H1 (cell line): ENCODE results near the gene ZNF70. TPM values are rescaled to one million over a fixed set of nuclear protein-coding genes. Genes with fewer than 3 reads are reported as not detected.

Experiments used
- CTCF ChIA-PET: fragments of 300-600 bp; sonication (Branson Sonifier 250); formaldehyde crosslinking; loops from one replicate; lab custom pipeline; 2021; ENCODE audit not compliant: partially characterized antibody; lab: Charles Lee
- POLR2A ChIA-PET: fragments of 300-600 bp; sonication (Branson Sonifier 250); formaldehyde crosslinking; loops from one replicate; lab custom pipeline; 2021; ENCODE audit warnings: inconsistent platforms; ENCODE audit not compliant: partially characterized antibody; lab: Charles Lee
- DNase-seq, 2 experiments: peaks; one replicate each; pipeline versions ENCODE4 v3.0.0 to v3.0.0-alpha.2; 2010 to 2022; ENCODE audit warnings: low spot score in 2 of 2, low read depth in 1 of 2, mixed read lengths in 1 of 2
- FAIRE-seq: peaks from 2 replicates; lab custom pipeline; 2011; peaks lifted over from hg19 to GRCh38; lab: Jason Lieb, UNC
- H2AFZ ChIP-seq: 2 replicates; pipeline ENCODE4 v1.8.1; 2012; ENCODE audit warnings: low read length, inconsistent platforms
- H2AK5ac ChIP-seq: 2 replicates; pipeline ENCODE4 v1.6.1; 2013; ENCODE audit warnings: low read depth, low read length
- H2BK120ac ChIP-seq: replicated peaks from 2 replicates; pipeline ENCODE3; 2013; ENCODE audit warnings: low read depth, low read length, inconsistent platforms
- H2BK12ac ChIP-seq: 2 replicates; pipeline ENCODE4 v1.6.1; 2013; ENCODE audit warnings: low read depth, low read length
- H2BK15ac ChIP-seq: 2 replicates; pipeline ENCODE4 v1.6.1; 2013; ENCODE audit warnings: low read length
- H2BK20ac ChIP-seq: 2 replicates; pipeline ENCODE4 v1.6.1; 2013; ENCODE audit warnings: low read length
- H2BK5ac ChIP-seq: 2 replicates; pipeline ENCODE4 v1.6.1; 2013; ENCODE audit warnings: low read depth, low read length
- H3K14ac ChIP-seq: 2 replicates; pipeline ENCODE4 v1.6.1; 2013; ENCODE audit warnings: inconsistent platforms; ENCODE audit not compliant: insufficient read length
- H3K18ac ChIP-seq: 2 replicates; pipeline ENCODE4 v1.6.1; 2013; ENCODE audit warnings: low read length; ENCODE audit errors: extremely low read depth
- H3K23ac ChIP-seq: 2 replicates; pipeline ENCODE4 v1.6.1; 2013; ENCODE audit warnings: inconsistent platforms; ENCODE audit not compliant: insufficient read length
- H3K23me2 ChIP-seq: 2 replicates; pipeline ENCODE4 v1.6.1; 2013; ENCODE audit warnings: low read depth, low read length
- H3K27ac ChIP-seq: 2 replicates; pipeline ENCODE4 v1.6.1; 2011; ENCODE audit warnings: low read depth, low read length, inconsistent platforms
- H3K27me3 ChIP-seq, 4 experiments: replicated peaks in 1 of 4; 1 replicate in 1 of 4; 2 replicates in 3 of 4; pipeline versions ENCODE4 v1.6.1 to v1.8.1; 2011 to 2013; ENCODE audit warnings: low read length in 3 of 4, mild to moderate bottlenecking in 3 of 4, inconsistent platforms in 2 of 4, mixed read lengths in 2 of 4, moderate library complexity in 1 of 4; ENCODE audit not compliant: control insufficient read depth in 3 of 4, insufficient read depth in 3 of 4; ENCODE audit errors: extremely low read depth in 1 of 4
- H3K36me3 ChIP-seq, 4 experiments: 2 replicates each; pipeline versions ENCODE4 v1.6.1 to v1.8.1; 2011 to 2013; ENCODE audit warnings: mild to moderate bottlenecking in 4 of 4, low read length in 3 of 4, moderate library complexity in 2 of 4, control low read depth in 1 of 4, inconsistent platforms in 1 of 4; ENCODE audit not compliant: insufficient read depth in 4 of 4, control insufficient read depth in 2 of 4
- H3K4ac ChIP-seq: replicated peaks from 2 replicates; pipeline ENCODE3; 2013; ENCODE audit warnings: low read length, low read depth, mixed read lengths, inconsistent platforms; ENCODE audit not compliant: insufficient read length
- H3K4me1 ChIP-seq, 4 experiments: replicated peaks in 1 of 4; 1 replicate in 1 of 4; 2 replicates in 3 of 4; pipeline versions ENCODE4 v1.6.1 to v1.8.1; 2011 to 2013; ENCODE audit warnings: low read length in 3 of 4, inconsistent platforms in 2 of 4, mixed read lengths in 1 of 4; ENCODE audit not compliant: insufficient read depth in 4 of 4, control insufficient read depth in 3 of 4
- H3K4me2 ChIP-seq, 2 experiments: 2 replicates each; pipeline versions ENCODE4 v1.6.1 to v1.8.1; 2011 to 2013; ENCODE audit warnings: low read depth in 2 of 2, low read length in 2 of 2, control low read depth in 1 of 2, inconsistent platforms in 1 of 2, mild to moderate bottlenecking in 1 of 2; ENCODE audit not compliant: insufficient read depth in 1 of 2
- H3K4me3 ChIP-seq, 4 experiments: fragments of 200-600, 300-600 bp in 1 of 4; sonication (generic), shearing (Covaris generic), sonication (Bioruptor Twin) in 1 of 4; 2 replicates each; pipeline versions ENCODE4 v1.5.1 to v1.8.1; 2011 to 2016; ENCODE audit warnings: low read length in 4 of 4, low read depth in 3 of 4, control low read depth in 2 of 4, inconsistent platforms in 2 of 4, mild to moderate bottlenecking in 2 of 4, mixed read lengths in 1 of 4, moderate library complexity in 1 of 4; ENCODE audit not compliant: insufficient read depth in 2 of 4; ENCODE audit errors: extremely low read depth in 1 of 4
- H3K56ac ChIP-seq: replicated peaks from 2 replicates; pipeline ENCODE3; 2013; ENCODE audit warnings: low read depth, mild to moderate bottlenecking, mixed read lengths, low read length, inconsistent platforms; ENCODE audit not compliant: insufficient read length
- H3K79me1 ChIP-seq: 2 replicates; pipeline ENCODE4 v1.6.1; 2013; ENCODE audit warnings: low read depth, low read length, control low read depth
- H3K79me2 ChIP-seq, 2 experiments: 2 replicates each; pipeline versions ENCODE4 v1.6.1 to v1.8.1; 2012 to 2013; ENCODE audit warnings: low read length in 2 of 2, mild to moderate bottlenecking in 2 of 2, inconsistent platforms in 1 of 2; ENCODE audit not compliant: insufficient read depth in 2 of 2, control insufficient read depth in 1 of 2
- H3K9ac ChIP-seq, 4 experiments: replicated peaks in 1 of 4; 1 replicate in 1 of 4; 2 replicates in 3 of 4; pipeline versions ENCODE4 v1.6.1 to v1.8.1; 2011 to 2013; ENCODE audit warnings: low read depth in 3 of 4, low read length in 3 of 4, control low read depth in 2 of 4, mild to moderate bottlenecking in 2 of 4, moderate library complexity in 2 of 4, inconsistent platforms in 1 of 4; ENCODE audit errors: extremely low read depth in 1 of 4
- H3K9me3 ChIP-seq, 2 experiments: 2 replicates each; pipeline versions ENCODE4 v1.6.1 to v1.8.1; 2012 to 2013; ENCODE audit warnings: mild to moderate bottlenecking in 2 of 2, moderate library complexity in 2 of 2, control low read depth in 1 of 2, inconsistent platforms in 1 of 2, low read depth in 1 of 2, low read length in 1 of 2, mixed read lengths in 1 of 2; ENCODE audit not compliant: insufficient read depth in 2 of 2
- H4K20me1 ChIP-seq, 2 experiments: replicated peaks in 1 of 2; 2 replicates each; pipeline versions ENCODE3 to v1.8.1; 2011 to 2013; ENCODE audit warnings: inconsistent platforms in 2 of 2, low read length in 2 of 2, mild to moderate bottlenecking in 1 of 2; ENCODE audit not compliant: insufficient read depth in 2 of 2, control insufficient read depth in 1 of 2
- H4K5ac ChIP-seq: 2 replicates; pipeline ENCODE4 v1.6.1; 2013; ENCODE audit warnings: low read length, low read depth, mixed read lengths, inconsistent platforms; ENCODE audit not compliant: insufficient read length
- H4K8ac ChIP-seq: 2 replicates; pipeline ENCODE4 v1.8.0; 2013; ENCODE audit warnings: mild to moderate bottlenecking, moderate library complexity, low read length, inconsistent platforms; ENCODE audit not compliant: insufficient read depth; ENCODE audit errors: extremely low read depth
- H4K91ac ChIP-seq: replicated peaks from 2 replicates; pipeline ENCODE3; 2013; ENCODE audit warnings: low read length, mixed read lengths, inconsistent platforms; ENCODE audit not compliant: insufficient read length
- BACH1 ChIP-seq: IDR thresholded peaks from 2 replicates; pipeline ENCODE4 v1.6.1; 2012; ENCODE audit warnings: low read length, improper control_type of control experiment
- CBX5 ChIP-seq: fragments of 300-800, 300-1000 bp; sonication (generic); IDR thresholded peaks from 2 replicates; pipeline ENCODE4 v1.7.1; 2016; ENCODE audit warnings: antibody characterized with exemption, low read length, low read depth
- EP300 ChIP-seq, 2 experiments: IDR thresholded peaks; 1 replicate in 1 of 2; 2 replicates in 1 of 2; pipeline ENCODE4 v1.6.1; 2011 to 2012; ENCODE audit warnings: low read depth in 2 of 2, low read length in 2 of 2, mild to moderate bottlenecking in 2 of 2, borderline replicate concordance in 1 of 2, inconsistent platforms in 1 of 2, moderate library complexity in 1 of 2
- GABPA ChIP-seq: IDR thresholded peaks from 2 replicates; pipeline ENCODE4 v1.6.1; 2011; ENCODE audit warnings: mild to moderate bottlenecking, low read length, moderate library complexity, borderline replicate concordance; ENCODE audit not compliant: insufficient read depth
- GTF2F1 ChIP-seq: IDR thresholded peaks from 2 replicates; pipeline ENCODE4 v1.6.1; 2012; ENCODE audit warnings: low read depth, low read length, improper control_type of control experiment, borderline replicate concordance
- NRF1 ChIP-seq: IDR thresholded peaks from 2 replicates; pipeline ENCODE4 v1.6.1; 2011; ENCODE audit warnings: mild to moderate bottlenecking, low read depth, low read length, improper control_type of control experiment
- POLR2A ChIP-seq, 2 experiments: IDR thresholded peaks; 1 replicate in 1 of 2; 2 replicates in 1 of 2; pipeline ENCODE4 v1.6.1; 2011; ENCODE audit warnings: low read depth in 2 of 2, low read length in 2 of 2, mild to moderate bottlenecking in 2 of 2; ENCODE audit errors: control extremely low read depth in 1 of 2
- RAD21 ChIP-seq, 2 experiments: IDR thresholded peaks in 1 of 2; conservative IDR thresholded peaks in 1 of 2; 2 replicates each; pipeline ENCODE4 v1.6.1; 2011; ENCODE audit warnings: low read depth in 2 of 2, low read length in 2 of 2, improper control_type of control experiment in 1 of 2, inconsistent platforms in 1 of 2, mild to moderate bottlenecking in 1 of 2, moderate library complexity in 1 of 2
- RBBP5 ChIP-seq: IDR thresholded peaks from 2 replicates; pipeline ENCODE4 v1.7.1; 2012; ENCODE audit warnings: low read depth, mild to moderate bottlenecking, inconsistent platforms, low read length, moderate library complexity, borderline replicate concordance
- SP1 ChIP-seq: IDR thresholded peaks from 2 replicates; pipeline ENCODE4 v1.6.1; 2011; ENCODE audit warnings: low read depth, low read length
- TAF1 ChIP-seq: IDR thresholded peaks from 2 replicates; pipeline ENCODE4 v1.6.1; 2011; ENCODE audit warnings: mild to moderate bottlenecking, low read depth, low read length
- TCF12 ChIP-seq: IDR thresholded peaks from 2 replicates; pipeline ENCODE4 v1.6.1; 2011; ENCODE audit warnings: low read depth, mild to moderate bottlenecking, low read length
- WGBS, 2 experiments: shearing (Covaris generic) in 1 of 2; methylation state at CpG; one replicate each; pipeline versions ENCODE4 v1.1.6 to v1.1.7; 2013 to 2015; ENCODE audit warnings: low lambda C conversion rate in 2 of 2, mixed read lengths in 2 of 2, inconsistent platforms in 1 of 2, low coverage in 1 of 2, missing lambda C conversion rate in 1 of 2; ENCODE audit not compliant: insufficient replicate concordance in 2 of 2, insufficient coverage in 1 of 2, insufficient read length in 1 of 2; ENCODE audit errors: extremely low coverage in 1 of 2, missing lambda C conversion rate in 1 of 2; 5-methylcytosine and 5-hydroxymethylcytosine counted together
- polyA plus RNA-seq, 7 experiments: library from polyadenylated mRNA; depleted of rRNA in 3 of 7; stranded (reverse) in 5 of 7; unstranded in 2 of 7; fragments of >200 nt in 5 of 7; fragments of 200-250 nt in 2 of 7; gene quantifications; 1 replicate in 5 of 7; 2 replicates in 1 of 7; 4 replicates in 1 of 7; pipeline versions ENCODE4 v1.2.1 to v1.2.3, GENCODE V29; 2011 to 2013; ENCODE audit warnings: missing spikeins in 2 of 7, mixed read lengths in 2 of 7
- total RNA-seq: library from RNA; stranded (reverse); fragmentation: NEBNext Ultra II Directional; extraction: Animal tissue kit (Norgen Biotek cat#: 25700); gene quantifications from 2 replicates; pipeline ENCODE4 v1.2.1, GENCODE V29; 2021
- TF ChIP-seq, protein P1 (sequence below): IDR thresholded peaks from 2 replicates; pipeline ENCODE4 v1.6.1; 2012; ENCODE audit warnings: low read length, inconsistent platforms

The ZNF70 gene
- total and polyA plus RNA-seq, 2 of the 8 experiments (the other 6 are each of a cell fraction or from before 2014, with no cell fraction given): 1.1 to 2.6 TPM

DNA sequence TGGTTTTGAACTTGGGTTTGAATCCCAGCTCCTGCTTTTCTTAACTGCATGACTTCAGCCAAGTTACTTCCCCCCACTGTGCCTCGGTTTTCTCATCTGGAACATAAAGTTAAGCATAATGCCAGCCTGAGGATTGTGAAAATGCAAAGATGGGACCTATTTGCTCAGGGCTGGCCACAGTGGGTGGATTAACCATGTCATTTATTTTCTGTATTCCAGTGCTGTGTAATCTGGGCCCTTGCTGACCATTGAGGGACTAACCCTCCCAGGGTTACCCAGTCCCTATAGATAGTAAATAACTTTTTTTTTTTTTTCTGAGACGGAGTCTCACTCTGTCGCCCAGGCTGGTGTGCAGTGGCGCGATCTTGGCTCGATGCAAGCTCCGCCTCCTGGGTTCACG lies 4.8 kb upstream of the ZNF70 start:
- H3K27me3 ChIP-seq: no peaks in the 10 kb centered on the region
- H4K20me1 ChIP-seq: no peaks in the 10 kb centered on the region
- no peak overlapping the region for H4K91ac ChIP-seq
- no peak overlapping the region for H3K4ac ChIP-seq
- H3K18ac ChIP-seq: no peak overlapping the region
- no peak overlapping the region for H2AK5ac ChIP-seq
- H3K23ac ChIP-seq: no peak overlapping the region
- ChIA-PET CTCF (interaction anchor here (0.8 to 2.0 kb wide), 2 partner anchors 11 to 15 kb away, joined by 3 to 6 read pairs; no protein-coding TSS in a partner anchor), POLR2A (interaction anchor here (1.8 to 5.3 kb wide), 3 partner anchors 11 to 102 kb away, joined by 5 to 22 read pairs (median 5); partner anchors contain the start of genes CHCHD10 and SLC2A11)
- no peak overlapping the region for H2BK5ac ChIP-seq
- no peak overlapping the region for H2BK12ac ChIP-seq
- H3K4me3 ChIP-seq: no peak overlapping the region
- H3K79me2 ChIP-seq: no peaks in the 10 kb centered on the region
- no peaks in the 10 kb centered on the region for H3K36me3 ChIP-seq
- DNase-seq (no peak), FAIRE-seq (no peak)
- H2BK20ac ChIP-seq: no peak overlapping the region
- H3K9me3 ChIP-seq: no peaks in the 10 kb centered on the region
- no peak overlapping the region for H2BK15ac ChIP-seq
- H4K5ac ChIP-seq: no peak overlapping the region
- no peak overlapping the region for H3K14ac ChIP-seq
- H3K27ac ChIP-seq: no peak overlapping the region
- no peak overlapping the region for H3K56ac ChIP-seq
- H4K8ac ChIP-seq: no peak overlapping the region
- no peak overlapping the region for H3K9ac ChIP-seq
- H2AFZ ChIP-seq: no peak overlapping the region
- 95% methylated on average over 2 of the region's 8 CpGs; no CpG with 5 or more reads in 1 of the 2 experiments for WGBS, 2 experiments
- peaks cover 0 to 6% (median under 1%) of the 10 kb centered on the region in 4 experiments; a peak in 4 of 7 replicates for H3K4me1 ChIP-seq
- no peaks in the 10 kb centered on the region for H3K79me1 ChIP-seq
- no peak overlapping the region for H3K4me2 ChIP-seq
- H3K23me2 ChIP-seq: peaks cover 6% of the 10 kb centered on the region; the same call in 1 of the 2 replicates
- no peak overlapping the region for H2BK120ac ChIP-seq
- TF ChIP-seq EP300 (IDR thresholded peaks at IDR 0.05; ENCODE audit: borderline replicate concordance in 1 of 2, low read depth in 2 of 2, low read length in 2 of 2): no peak
- no peak for TF ChIP-seq GTF2F1
- no peak for TF ChIP-seq SP1
- no peak for TF ChIP-seq GABPA
- TF ChIP-seq RAD21 (IDR thresholded peaks at IDR 0.05 in 1 of 2, conservative IDR thresholded peaks at IDR 0.05 in 1 of 2; ENCODE audit: low read depth in 2 of 2, low read length in 2 of 2): no peak
- no peak for TF ChIP-seq NRF1
- TF ChIP-seq CBX5: no peak
- no peak for TF ChIP-seq TAF1
- TF ChIP-seq, protein P1, sequence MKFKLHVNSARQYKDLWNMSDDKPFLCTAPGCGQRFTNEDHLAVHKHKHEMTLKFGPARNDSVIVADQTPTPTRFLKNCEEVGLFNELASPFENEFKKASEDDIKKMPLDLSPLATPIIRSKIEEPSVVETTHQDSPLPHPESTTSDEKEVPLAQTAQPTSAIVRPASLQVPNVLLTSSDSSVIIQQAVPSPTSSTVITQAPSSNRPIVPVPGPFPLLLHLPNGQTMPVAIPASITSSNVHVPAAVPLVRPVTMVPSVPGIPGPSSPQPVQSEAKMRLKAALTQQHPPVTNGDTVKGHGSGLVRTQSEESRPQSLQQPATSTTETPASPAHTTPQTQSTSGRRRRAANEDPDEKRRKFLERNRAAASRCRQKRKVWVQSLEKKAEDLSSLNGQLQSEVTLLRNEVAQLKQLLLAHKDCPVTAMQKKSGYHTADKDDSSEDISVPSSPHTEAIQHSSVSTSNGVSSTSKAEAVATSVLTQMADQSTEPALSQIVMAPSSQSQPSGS: no peak
- TF ChIP-seq POLR2A (IDR thresholded peaks at IDR 0.05; ENCODE audit: control extremely low read depth in 1 of 2, low read depth in 2 of 2, low read length in 2 of 2): no peak
- no peak for TF ChIP-seq RBBP5
- TF ChIP-seq TCF12: no peak
- no peak for TF ChIP-seq BACH1
